Natural killer cell treated with Interleukin-12 subunit alpha and Interleukin-12 subunit beta and Interleukin-15 and Interleukin-18, amount 100 ng/mL, for 72 hours (primary cell): ENCODE measurements around the gene CENPU. TPM values are rescaled to one million over a fixed set of nuclear protein-coding genes. Genes with fewer than 3 reads are reported as not detected.

ENCODE experiments used
- ATAC-seq, 2 donors: fragments of 150-1000 bp; cut with Tn5 transposase in 1 of 2; sonication (Bioruptor Pico), chemical (Tn5 transposase) in 1 of 2; 2 replicates each; pipeline ENCODE4 v1.10.0; 2021
- DNase-seq: peaks from one replicate; pipeline ENCODE4 v3.0.0; 2022; ENCODE audit warnings: low spot score
- H3K27ac Mint-ChIP-seq, 2 donors: 1 replicate in 1 of 2; 2 replicates in 1 of 2; pipeline ENCODE4 v1.8.0; 2022; ENCODE audit warnings: mixed read lengths in 2 of 2, mild to moderate bottlenecking in 1 of 2, moderate library complexity in 1 of 2
- H3K27me3 Mint-ChIP-seq, 2 donors: 1 replicate in 1 of 2; 2 replicates in 1 of 2; pipeline ENCODE4 v1.8.0; 2022; ENCODE audit warnings: mixed read lengths in 2 of 2
- H3K36me3 Mint-ChIP-seq: one replicate; pipeline ENCODE4 v1.8.0; 2022; ENCODE audit warnings: mixed read lengths
- H3K4me1 Mint-ChIP-seq, 2 donors: 1 replicate in 1 of 2; 2 replicates in 1 of 2; pipeline ENCODE4 v1.8.0; 2022; ENCODE audit warnings: low read depth in 2 of 2, mixed read lengths in 2 of 2, mild to moderate bottlenecking in 1 of 2
- H3K4me3 Mint-ChIP-seq: one replicate; pipeline ENCODE4 v1.8.0; 2022; ENCODE audit warnings: mixed read lengths
- H3K9me3 Mint-ChIP-seq: 2 replicates; pipeline ENCODE4 v1.8.0; 2022; ENCODE audit warnings: mixed read lengths
- total RNA-seq, 2 donors: library from RNA; stranded (reverse); gene quantifications; one replicate each; pipeline ENCODE4 v1.2.3, GENCODE V29; 2022

The CENPU gene
- total RNA-seq, 2 donors from 2014 or later, result 44.8 to 60.2 TPM

DNA sequence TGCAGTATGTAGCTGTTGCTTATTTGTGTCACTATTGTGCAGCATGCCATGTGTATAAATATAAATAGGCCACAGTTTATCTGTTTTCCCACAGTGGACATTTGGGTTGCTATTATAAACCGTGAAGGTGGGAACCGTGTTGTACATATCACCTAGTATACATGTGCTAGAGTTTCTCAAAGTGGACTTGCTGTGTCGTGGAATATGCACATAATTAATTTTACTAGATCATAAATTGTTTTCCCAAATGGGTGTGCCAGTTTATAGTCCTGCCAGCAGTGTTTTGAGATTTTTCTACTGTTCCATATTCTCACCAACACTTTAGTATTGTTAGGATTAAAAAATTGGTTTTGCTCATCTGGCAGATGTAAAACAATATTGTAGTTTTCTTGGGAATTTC lies 45.9 kb downstream of the CENPU start:
- Mint-ChIP-seq H3K27ac (peak overlapping the region in 1 of 2 donors; percentile 22), H3K27me3 (no peaks in the 10 kb centered on the region), H3K4me1 (peaks cover 6 to 14% of the 10 kb centered on the region in 2 donors), H3K9me3 (no peaks in the 10 kb centered on the region), H3K4me3 (no peak overlapping the region), H3K36me3 (no peaks in the 10 kb centered on the region)
- ATAC-seq (no peak), DNase-seq (no peak)

DNA sequence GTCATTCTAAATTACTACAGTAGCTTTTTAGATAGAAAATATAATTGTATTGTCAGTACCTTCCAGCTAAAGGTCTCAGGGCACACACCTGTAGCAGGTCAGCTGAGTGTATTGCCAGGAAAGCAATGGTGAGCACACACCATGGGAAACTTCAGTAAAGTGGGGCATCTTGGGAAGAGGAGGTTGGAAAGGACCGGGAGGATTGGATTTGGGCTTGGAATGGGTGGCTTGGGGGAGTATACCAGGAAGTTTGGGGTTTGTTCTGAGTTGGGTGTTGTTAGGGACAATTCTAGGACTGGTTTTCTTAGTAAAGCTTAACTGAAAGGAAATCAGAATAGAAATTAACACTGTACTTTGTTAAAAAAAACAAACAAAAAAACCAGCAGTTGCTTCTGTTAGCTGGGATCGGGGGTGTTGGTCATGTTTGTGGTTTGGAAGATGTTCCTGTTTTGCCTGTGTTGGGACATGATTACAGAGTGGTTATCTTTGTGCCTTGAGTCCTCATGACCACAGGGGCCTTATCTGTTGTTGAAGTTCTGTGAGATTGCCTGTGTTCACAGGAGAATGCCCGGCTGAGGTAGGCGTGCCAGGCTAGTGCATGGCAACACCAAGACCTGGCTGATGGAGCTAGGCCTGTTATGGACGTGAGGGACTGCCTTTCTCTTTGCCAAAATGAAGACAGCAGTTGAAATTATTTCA lies 49.3 kb downstream of the CENPU start:
- DNase-seq (no peak), ATAC-seq (peak; percentile 53 to 72)
- Mint-ChIP-seq H3K27ac (peak overlapping the region; percentile 25 to 67), H3K4me1 (peaks cover 6 to 14% of the 10 kb centered on the region in 2 donors), H3K4me3 (no peak overlapping the region), H3K27me3 (no peaks in the 10 kb centered on the region), H3K36me3 (no peaks in the 10 kb centered on the region), H3K9me3 (no peaks in the 10 kb centered on the region)

DNA sequence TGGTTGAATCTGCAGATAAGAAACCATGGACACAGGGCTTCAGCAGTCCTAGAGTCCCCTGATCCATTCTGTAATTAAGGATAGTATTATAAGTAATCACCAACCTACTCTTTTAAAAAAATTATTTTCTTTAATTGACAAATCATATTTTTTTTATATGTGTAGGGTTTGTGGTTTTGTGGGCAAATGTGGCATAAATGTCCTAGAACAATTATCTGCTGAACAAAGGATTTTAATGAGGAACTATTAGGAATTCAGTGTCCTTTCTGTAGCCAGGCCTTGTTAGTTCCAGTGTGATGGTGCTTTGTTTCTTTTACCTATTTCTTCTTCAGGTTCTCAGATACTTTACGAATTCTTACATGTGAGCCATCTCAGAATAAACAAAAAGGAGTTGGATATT lies 52.0 kb downstream of the CENPU start:
- no peak overlapping the region for H3K27ac Mint-ChIP-seq
- ATAC-seq, result no peak
- no peak for DNase-seq
- H3K27me3 Mint-ChIP-seq, result no peaks in the 10 kb centered on the region
- H3K9me3 Mint-ChIP-seq, result no peaks in the 10 kb centered on the region
- H3K36me3 Mint-ChIP-seq, result no peaks in the 10 kb centered on the region
- peaks cover 9 to 17% of the 10 kb centered on the region in 2 donors for H3K4me1 Mint-ChIP-seq
- no peak overlapping the region for H3K4me3 Mint-ChIP-seq

DNA sequence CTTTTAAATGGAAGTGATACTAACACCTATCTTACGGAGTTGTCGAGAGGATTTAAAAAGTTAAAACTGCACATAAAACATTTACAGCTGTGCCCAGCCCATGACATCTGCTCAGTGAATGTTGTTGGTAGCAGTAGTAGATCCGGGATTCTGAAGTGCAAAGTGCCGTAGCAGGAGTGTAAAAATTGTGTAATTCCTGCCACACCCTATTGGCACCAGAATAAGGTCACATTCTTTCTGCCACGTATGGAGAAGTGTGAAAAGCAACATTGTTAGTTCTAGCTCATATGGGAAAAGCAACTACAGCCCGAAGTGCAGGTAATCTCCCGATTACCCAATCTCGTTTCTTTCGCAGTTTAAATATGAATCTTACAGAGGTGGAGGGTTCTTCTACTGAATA lies 53.2 kb downstream of the CENPU start:
- Mint-ChIP-seq H3K27ac (no peak overlapping the region), H3K4me1 (peaks cover 9 to 19% of the 10 kb centered on the region in 2 donors), H3K36me3 (no peaks in the 10 kb centered on the region), H3K4me3 (no peak overlapping the region), H3K27me3 (no peaks in the 10 kb centered on the region), H3K9me3 (no peaks in the 10 kb centered on the region)
- ATAC-seq, result no peak
- no peak for DNase-seq

GRCh38 chr4:184675821-184676492 lies 57.9 kb downstream of the CENPU start:
- Mint-ChIP-seq H3K4me3 (no peak overlapping the region), H3K36me3 (peaks cover 5% of the 10 kb centered on the region), H3K27ac (no peak overlapping the region), H3K27me3 (no peaks in the 10 kb centered on the region), H3K9me3 (no peaks in the 10 kb centered on the region), H3K4me1 (peaks cover 5 to 8% of the 10 kb centered on the region in 2 donors)
- no peak for ATAC-seq
- DNase-seq, result no peak

GRCh38 chr4:184675018-184675417 lies 58.9 kb downstream of the CENPU start:
- DNase-seq, result no peak
- H3K4me3 Mint-ChIP-seq, result no peak overlapping the region
- H3K9me3 Mint-ChIP-seq, result no peaks in the 10 kb centered on the region
- H3K36me3 Mint-ChIP-seq, result peaks cover 5% of the 10 kb centered on the region
- peaks cover 7 to 8% of the 10 kb centered on the region in 2 donors for H3K4me1 Mint-ChIP-seq
- no peak for ATAC-seq
- no peaks in the 10 kb centered on the region for H3K27me3 Mint-ChIP-seq
- peak overlapping the region in 1 of 2 donors; percentile 67 for H3K27ac Mint-ChIP-seq

DNA sequence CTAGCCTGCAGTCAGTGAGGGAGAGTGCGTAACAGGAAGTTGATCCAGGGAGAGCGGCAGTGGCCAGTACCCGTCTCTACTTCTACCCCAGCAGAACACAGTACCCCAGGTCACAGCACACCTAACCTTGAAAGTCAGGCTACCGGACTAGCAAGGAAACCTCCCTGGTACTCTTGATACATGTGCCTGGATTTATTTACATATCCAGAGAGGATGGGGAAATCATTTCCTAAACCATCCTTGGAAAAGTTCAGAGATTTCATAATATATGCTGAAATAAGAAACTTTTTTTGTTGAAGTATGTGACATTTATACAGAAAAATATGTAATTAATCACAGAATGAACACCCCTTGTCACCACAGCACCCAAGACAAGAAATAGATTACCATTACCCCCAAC lies 59.9 kb downstream of the CENPU start:
- no peak for ATAC-seq
- peaks cover 5% of the 10 kb centered on the region for H3K36me3 Mint-ChIP-seq
- no peaks in the 10 kb centered on the region for H3K27me3 Mint-ChIP-seq
- H3K4me1 Mint-ChIP-seq, result peaks cover 14 to 17% of the 10 kb centered on the region in 2 donors
- no peaks in the 10 kb centered on the region for H3K9me3 Mint-ChIP-seq
- DNase-seq, result no peak
- peak overlapping the region; percentile 18 for H3K4me3 Mint-ChIP-seq
- H3K27ac Mint-ChIP-seq, result peak overlapping the region in 1 of 2 donors; percentile 67

DNA sequence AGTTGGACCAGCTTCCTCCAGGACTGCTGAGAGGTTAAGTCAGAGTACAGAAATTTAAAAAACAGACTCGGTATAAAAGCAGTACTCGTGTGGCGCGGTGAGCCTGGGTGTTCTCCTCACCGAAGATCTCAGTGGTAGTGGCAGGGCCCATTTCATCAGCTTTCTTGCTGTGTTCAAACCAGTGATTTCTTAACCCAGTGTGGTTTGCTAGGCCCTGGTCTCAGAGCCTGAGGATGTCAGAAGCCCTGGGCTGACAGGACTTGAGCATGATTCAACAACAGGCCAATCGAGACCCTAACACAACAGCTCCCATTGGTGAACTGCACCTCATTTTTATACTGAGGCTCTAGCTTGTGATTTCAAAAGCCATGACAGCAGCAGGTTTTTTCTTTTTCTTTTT lies 61.2 kb downstream of the CENPU start:
- no peak for ATAC-seq
- Mint-ChIP-seq H3K36me3 (peaks cover 14% of the 10 kb centered on the region), H3K27me3 (no peaks in the 10 kb centered on the region), H3K4me1 (peaks cover 26 to 30% of the 10 kb centered on the region in 2 donors), H3K9me3 (peaks cover 7% of the 10 kb centered on the region), H3K4me3 (no peak overlapping the region), H3K27ac (no peak overlapping the region)
- DNase-seq, result no peak

- ATAC-seq, result no peak
- Mint-ChIP-seq H3K4me3 (no peak overlapping the region), H3K27me3 (no peaks in the 10 kb centered on the region), H3K36me3 (peaks cover 16% of the 10 kb centered on the region), H3K9me3 (peaks cover 7% of the 10 kb centered on the region), H3K27ac (no peak overlapping the region), H3K4me1 (peaks cover 31 to 34% of the 10 kb centered on the region in 2 donors)
- no peak for DNase-seq
Measured at GRCh38 chr4:184671101-184671500, 62.8 kb downstream of the CENPU start.

GRCh38 chr4:184669251-184669650 lies 64.6 kb downstream of the CENPU start:
- Mint-ChIP-seq H3K4me1 (peaks cover 27 to 40% of the 10 kb centered on the region in 2 donors), H3K27ac (peak overlapping the region; percentile 95 to 98), H3K9me3 (peaks cover 7% of the 10 kb centered on the region), H3K27me3 (no peaks in the 10 kb centered on the region), H3K36me3 (peaks cover 12% of the 10 kb centered on the region), H3K4me3 (peak overlapping the region; percentile 91)
- ATAC-seq (no peak), DNase-seq (no peak)

DNA sequence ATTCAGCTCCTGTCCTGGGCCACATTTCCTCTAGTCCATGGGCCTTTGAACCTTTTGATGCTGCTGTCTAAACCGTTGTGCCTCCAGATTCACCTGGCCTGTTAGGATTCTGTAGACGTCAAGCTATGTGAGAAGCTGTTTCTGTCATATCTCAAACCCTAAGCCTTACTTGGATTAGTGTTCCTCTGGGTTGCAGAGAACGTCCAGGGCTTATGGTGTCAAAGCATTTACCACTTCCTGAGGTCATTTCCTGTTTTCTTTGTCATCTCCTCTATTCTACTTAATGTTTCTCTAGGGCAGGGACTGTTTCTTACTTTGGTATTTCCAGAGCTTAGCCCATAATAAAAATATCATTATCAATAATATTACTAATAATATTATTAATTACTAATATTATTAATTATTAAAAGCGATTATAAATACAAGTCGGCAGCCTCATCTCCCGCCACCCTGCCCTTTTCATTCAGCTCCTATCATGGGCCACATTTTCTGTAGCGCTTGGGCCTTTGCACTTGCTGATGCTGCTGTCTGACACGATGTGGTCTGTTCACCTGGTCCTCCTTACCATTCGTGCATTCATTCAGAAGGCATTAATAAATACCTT lies 65.3 kb downstream of the CENPU start:
- peak; percentile 60 for DNase-seq
- no peaks in the 10 kb centered on the region for H3K27me3 Mint-ChIP-seq
- H3K27ac Mint-ChIP-seq, result peak overlapping the region; percentile 95 to 98
- H3K9me3 Mint-ChIP-seq, result peaks cover 7% of the 10 kb centered on the region
- H3K36me3 Mint-ChIP-seq, result peaks cover 11% of the 10 kb centered on the region
- ATAC-seq, result peak; percentile 84 to 92
- peaks cover 26 to 40% of the 10 kb centered on the region in 2 donors for H3K4me1 Mint-ChIP-seq
- peak overlapping the region; percentile 91 for H3K4me3 Mint-ChIP-seq

GRCh38 chr4:184668096-184668495 lies 65.8 kb downstream of the CENPU start:
- H3K9me3 Mint-ChIP-seq, result peaks cover 7% of the 10 kb centered on the region
- ATAC-seq (peak; percentile 45 to 69), DNase-seq (no peak)
- peak overlapping the region; percentile 91 for H3K4me3 Mint-ChIP-seq
- H3K27me3 Mint-ChIP-seq, result no peaks in the 10 kb centered on the region
- peak overlapping the region; percentile 95 to 98 for H3K27ac Mint-ChIP-seq
- H3K4me1 Mint-ChIP-seq, result peaks cover 26 to 40% of the 10 kb centered on the region in 2 donors
- peaks cover 11% of the 10 kb centered on the region for H3K36me3 Mint-ChIP-seq

DNA sequence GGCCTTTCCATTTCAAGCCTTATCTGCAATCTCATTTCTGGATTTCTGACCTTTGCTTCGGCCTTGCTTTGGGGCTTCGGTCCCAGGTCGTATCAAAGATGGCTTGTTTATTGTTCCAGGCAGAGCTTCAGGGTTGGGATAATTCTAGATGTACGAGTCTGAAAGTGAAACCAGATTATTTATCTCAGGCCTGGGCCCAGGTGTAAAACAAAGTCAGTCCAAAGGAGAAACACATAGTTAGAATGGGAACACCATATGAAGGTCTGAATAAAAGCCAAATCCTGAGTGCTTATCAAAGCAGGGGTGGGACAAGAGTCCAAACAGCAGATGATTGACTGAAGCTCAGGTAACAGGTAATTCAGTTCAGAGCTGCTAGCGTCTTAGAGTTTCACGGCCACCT lies 67.2 kb downstream of the CENPU start:
- peaks cover 26 to 40% of the 10 kb centered on the region in 2 donors for H3K4me1 Mint-ChIP-seq
- ATAC-seq (no peak), DNase-seq (no peak)
- no peak overlapping the region for H3K4me3 Mint-ChIP-seq
- peaks cover 11% of the 10 kb centered on the region for H3K36me3 Mint-ChIP-seq
- H3K27me3 Mint-ChIP-seq, result no peaks in the 10 kb centered on the region
- peak overlapping the region; percentile 95 to 98 for H3K27ac Mint-ChIP-seq
- peaks cover 7% of the 10 kb centered on the region for H3K9me3 Mint-ChIP-seq
